Vagina (tissue), 2 donors: ENCODE data around the gene MAML3. TPM values are rescaled to one million over a fixed set of nuclear protein-coding genes. Genes with fewer than 3 reads are reported as not detected.

Experiments
- DNase-seq, 2 donors: peaks; one replicate each; pipeline ENCODE4 v3.0.0-alpha.2; 2017; ENCODE audit errors: extremely low spot score in 2 of 2
- H3K27ac ChIP-seq: fragments of 200-600 bp; sonication (generic); one replicate; pipeline ENCODE4 v1.5.1; 2019
- H3K27me3 ChIP-seq: fragments of 200-600 bp; sonication (generic); one replicate; pipeline ENCODE4 v1.5.1; 2019
- H3K36me3 ChIP-seq, 2 donors: fragments of 200-600 bp; sonication (generic); one replicate each; pipeline ENCODE4 v1.5.1; 2017 to 2019
- H3K4me1 ChIP-seq: fragments of 200-600 bp; sonication (generic); one replicate; pipeline ENCODE4 v1.5.1; 2019
- H3K4me3 ChIP-seq, 2 donors: fragments of 200-600 bp; sonication (generic); 1 replicate in 1 of 2; 2 replicates in 1 of 2; pipeline ENCODE4 v1.5.1; 2016 to 2019
- H3K9me3 ChIP-seq: fragments of 200-600 bp; sonication (generic); one replicate; pipeline ENCODE4 v1.5.1; 2019
- POLR2A ChIP-seq, 2 donors: fragments of 450-650 bp; IDR thresholded peaks; one replicate each; pipeline ENCODE4 v1.6.1; 2017; ENCODE audit warnings: antibody characterized with exemption in 2 of 2, mild to moderate bottlenecking in 2 of 2, moderate library complexity in 2 of 2
- POLR2AphosphoS5 ChIP-seq, 2 donors: sonication (generic); formaldehyde crosslinking; IDR thresholded peaks; one replicate each; pipeline ENCODE4 v1.9.0; 2017; ENCODE audit warnings: antibody characterized with exemption in 2 of 2, mild to moderate bottlenecking in 2 of 2, low read depth in 1 of 2; ENCODE audit not compliant: insufficient read depth in 1 of 2
- intact Hi-C: fragments of 100-400 bp; cut with DNase I; formaldehyde crosslinking; loops from one replicate; pipeline ENCODE4 v1.15.1; 2023
- total RNA-seq: library from RNA; depleted of rRNA; stranded (reverse); fragments of >200 nt; gene quantifications from one replicate; pipeline ENCODE4 v1.2.3, GENCODE V29; 2016
- TF ChIP-seq, protein P1 (sequence below), 3 experiments: fragments of 450-650 bp in 2 of 3; fragments of 200-600 bp in 1 of 3; sonication (generic) in 1 of 3; IDR thresholded peaks; one replicate each; pipeline ENCODE4 v1.5.1; 2017 to 2019; ENCODE audit warnings: antibody characterized with exemption in 3 of 3, mild to moderate bottlenecking in 2 of 3, moderate library complexity in 2 of 3

The MAML3 gene
- total RNA-seq, 1 donor from 2014 or later, result 16.2 TPM

DNA sequence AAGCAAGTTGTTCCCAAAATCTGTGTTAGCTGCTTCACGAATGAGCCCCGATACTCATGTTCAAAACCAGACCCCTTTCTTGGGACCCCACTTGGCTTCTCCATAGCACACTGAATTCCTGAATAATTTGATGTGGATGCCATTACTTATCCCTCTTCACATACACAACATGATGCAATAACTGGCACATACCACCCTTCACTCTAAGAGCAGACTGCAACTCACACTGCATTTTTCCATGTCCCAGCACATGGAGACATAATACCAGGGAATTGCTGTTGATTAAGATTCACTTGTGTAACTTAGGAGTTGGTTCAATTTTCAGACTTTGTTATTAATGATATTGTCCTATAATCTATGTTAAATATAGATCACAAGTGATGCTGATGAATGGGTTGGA is 213.4 kb downstream of the MAML3 start:
- TF ChIP-seq POLR2AphosphoS5 (IDR thresholded peaks at IDR 0.05; ENCODE audit: insufficient read depth in 1 of 2, low read depth in 1 of 2), result no peak
- TF ChIP-seq POLR2A (IDR thresholded peaks at IDR 0.05), result no peak
- TF ChIP-seq, protein P1, sequence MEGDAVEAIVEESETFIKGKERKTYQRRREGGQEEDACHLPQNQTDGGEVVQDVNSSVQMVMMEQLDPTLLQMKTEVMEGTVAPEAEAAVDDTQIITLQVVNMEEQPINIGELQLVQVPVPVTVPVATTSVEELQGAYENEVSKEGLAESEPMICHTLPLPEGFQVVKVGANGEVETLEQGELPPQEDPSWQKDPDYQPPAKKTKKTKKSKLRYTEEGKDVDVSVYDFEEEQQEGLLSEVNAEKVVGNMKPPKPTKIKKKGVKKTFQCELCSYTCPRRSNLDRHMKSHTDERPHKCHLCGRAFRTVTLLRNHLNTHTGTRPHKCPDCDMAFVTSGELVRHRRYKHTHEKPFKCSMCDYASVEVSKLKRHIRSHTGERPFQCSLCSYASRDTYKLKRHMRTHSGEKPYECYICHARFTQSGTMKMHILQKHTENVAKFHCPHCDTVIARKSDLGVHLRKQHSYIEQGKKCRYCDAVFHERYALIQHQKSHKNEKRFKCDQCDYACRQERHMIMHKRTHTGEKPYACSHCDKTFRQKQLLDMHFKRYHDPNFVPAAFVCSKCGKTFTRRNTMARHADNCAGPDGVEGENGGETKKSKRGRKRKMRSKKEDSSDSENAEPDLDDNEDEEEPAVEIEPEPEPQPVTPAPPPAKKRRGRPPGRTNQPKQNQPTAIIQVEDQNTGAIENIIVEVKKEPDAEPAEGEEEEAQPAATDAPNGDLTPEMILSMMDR (IDR thresholded peaks at IDR 0.05), result no peak
- DNase-seq, result no peak
- no peaks in the 10 kb centered on the region for H3K4me1 ChIP-seq
- no peaks in the 10 kb centered on the region for H3K27me3 ChIP-seq
- H3K36me3 ChIP-seq, result no peaks in the 10 kb centered on the region
- H3K4me3 ChIP-seq, result no peak overlapping the region
- no peak overlapping the region for H3K27ac ChIP-seq
- H3K9me3 ChIP-seq, result no peaks in the 10 kb centered on the region
- intact Hi-C loops, result no loop called here

DNA sequence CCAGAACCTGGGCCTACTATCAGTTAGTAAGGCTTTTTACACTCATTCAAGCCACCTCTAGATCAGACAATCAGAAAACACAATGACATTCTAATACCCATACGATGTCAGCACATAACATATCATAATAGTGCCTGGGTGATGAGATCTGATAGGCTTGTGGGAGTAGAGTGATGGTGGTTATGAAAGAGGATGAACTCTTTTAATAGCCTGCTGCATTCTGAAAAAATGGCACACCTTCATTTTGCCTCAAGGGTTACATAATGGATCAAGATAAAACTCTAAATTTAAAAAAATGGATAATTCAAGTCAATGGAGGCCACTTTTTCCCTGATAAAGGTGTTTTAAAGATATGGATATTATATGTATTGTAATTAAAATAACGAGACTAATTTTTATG is 215.6 kb downstream of the MAML3 start:
- DNase-seq, result no peak
- Histone ChIP-seq H3K27me3 (no peaks in the 10 kb centered on the region), H3K27ac (no peak overlapping the region), H3K4me3 (no peak overlapping the region), H3K9me3 (no peaks in the 10 kb centered on the region), H3K36me3 (no peaks in the 10 kb centered on the region), H3K4me1 (peaks cover 15% of the 10 kb centered on the region)
- no peak for TF ChIP-seq POLR2AphosphoS5 (IDR thresholded peaks at IDR 0.05; ENCODE audit: insufficient read depth in 1 of 2, low read depth in 1 of 2)
- TF ChIP-seq, protein P1 (IDR thresholded peaks at IDR 0.05), result no peak
- no peak for TF ChIP-seq POLR2A (IDR thresholded peaks at IDR 0.05)
- intact Hi-C loops, result no loop called here

DNA sequence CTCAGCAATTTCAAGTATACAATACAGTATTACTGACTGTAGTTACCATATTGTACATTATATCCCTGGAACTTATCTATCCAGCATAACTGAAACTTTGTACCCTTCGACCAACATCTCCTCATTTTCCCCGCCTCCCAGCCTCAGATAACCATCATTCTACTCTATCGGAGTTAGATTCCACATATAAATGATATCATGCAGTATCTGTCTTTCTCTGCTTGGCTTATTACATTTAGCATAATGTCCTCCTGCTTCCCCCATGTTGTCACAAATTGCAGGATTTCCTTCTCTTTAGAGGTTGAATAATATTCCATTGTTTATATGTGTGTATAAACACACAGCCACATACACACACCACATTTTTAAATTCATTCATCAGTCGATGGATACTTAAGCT is 218.1 kb downstream of the MAML3 start:
- Histone ChIP-seq H3K36me3 (no peaks in the 10 kb centered on the region), H3K9me3 (no peaks in the 10 kb centered on the region), H3K27me3 (no peaks in the 10 kb centered on the region), H3K27ac (no peak overlapping the region), H3K4me1 (peaks cover 15% of the 10 kb centered on the region), H3K4me3 (no peak overlapping the region)
- TF ChIP-seq POLR2AphosphoS5 (IDR thresholded peaks at IDR 0.05; ENCODE audit: insufficient read depth in 1 of 2, low read depth in 1 of 2), result no peak
- TF ChIP-seq, protein P1 (IDR thresholded peaks at IDR 0.05), result no peak
- TF ChIP-seq POLR2A (IDR thresholded peaks at IDR 0.05), result no peak
- DNase-seq, result no peak
- intact Hi-C loops, result no loop called here

DNA sequence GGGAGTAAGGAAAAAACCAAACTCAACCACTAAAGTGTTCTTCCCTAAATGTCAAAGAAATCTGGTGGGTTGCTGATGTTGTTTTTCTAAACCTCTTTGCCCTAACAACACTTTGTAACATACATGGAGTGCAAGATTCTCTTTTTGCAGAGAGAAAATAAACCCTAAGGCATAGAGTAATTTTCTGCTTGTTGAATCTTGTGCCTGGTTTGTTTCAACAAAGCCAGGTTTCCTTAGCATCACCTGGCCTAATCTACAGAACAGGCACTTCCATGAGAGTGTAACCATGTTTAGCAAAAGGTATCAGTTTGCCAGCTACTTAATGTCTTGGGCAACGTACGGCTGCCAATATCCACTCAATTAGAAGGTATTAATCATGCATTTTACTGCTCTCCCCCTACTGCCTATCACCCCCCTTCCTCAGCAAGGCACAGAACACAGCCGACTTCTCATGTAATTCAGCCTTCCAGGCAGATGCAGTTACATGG is 219.2 kb downstream of the MAML3 start:
- H3K9me3 ChIP-seq, result no peaks in the 10 kb centered on the region
- no peak for DNase-seq
- H3K27ac ChIP-seq, result peak overlapping the region; percentile 38
- H3K27me3 ChIP-seq, result no peaks in the 10 kb centered on the region
- no peak overlapping the region for H3K4me3 ChIP-seq
- H3K4me1 ChIP-seq, result peaks cover 15% of the 10 kb centered on the region
- intact Hi-C loops, result no loop called here
- no peaks in the 10 kb centered on the region for H3K36me3 ChIP-seq
- TF ChIP-seq POLR2A (IDR thresholded peaks at IDR 0.05), result no peak
- TF ChIP-seq POLR2AphosphoS5 (IDR thresholded peaks at IDR 0.05; ENCODE audit: insufficient read depth in 1 of 2, low read depth in 1 of 2), result no peak

DNA sequence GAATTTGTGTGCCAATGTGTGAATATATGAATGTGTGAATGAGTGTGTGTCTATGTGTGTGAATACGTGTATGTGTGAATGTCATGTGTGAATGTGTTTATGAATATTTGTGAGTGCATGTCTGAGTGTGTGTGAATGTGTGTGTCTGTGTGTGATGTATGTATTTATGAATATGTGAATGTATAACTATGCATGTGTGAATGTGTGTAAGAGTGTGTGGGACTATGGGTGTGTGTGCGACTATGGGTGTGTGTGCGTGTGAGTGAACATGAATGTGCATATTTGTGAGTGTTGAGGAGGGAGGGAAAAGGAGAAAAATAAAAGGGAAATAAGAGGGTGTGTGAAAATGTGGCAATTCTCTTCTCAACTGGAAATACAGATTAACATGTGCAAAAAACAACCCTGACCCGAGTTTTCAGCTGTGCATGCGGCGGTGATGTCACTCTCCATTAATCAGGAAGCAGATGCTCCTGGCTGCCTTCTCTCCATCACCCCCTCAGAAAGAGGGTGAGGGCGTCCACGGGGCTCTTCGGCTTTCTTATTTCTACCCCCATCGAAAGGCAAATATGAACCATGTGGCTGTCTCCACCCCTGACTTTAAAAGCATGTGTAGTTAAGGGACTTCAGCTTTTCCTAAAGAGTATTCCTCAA is 219.8 kb downstream of the MAML3 start:
- no peak for DNase-seq
- Histone ChIP-seq H3K4me1 (peaks cover 15% of the 10 kb centered on the region), H3K36me3 (no peaks in the 10 kb centered on the region), H3K27ac (peak overlapping the region; percentile 38), H3K27me3 (no peaks in the 10 kb centered on the region), H3K4me3 (no peak overlapping the region), H3K9me3 (no peaks in the 10 kb centered on the region)
- no peak for TF ChIP-seq POLR2AphosphoS5 (IDR thresholded peaks at IDR 0.05; ENCODE audit: insufficient read depth in 1 of 2, low read depth in 1 of 2)
- no peak for TF ChIP-seq POLR2A (IDR thresholded peaks at IDR 0.05)
- TF ChIP-seq, protein P1 (IDR thresholded peaks at IDR 0.05), result no peak
- intact Hi-C loops, result no loop called here
